ENCODE results near the gene DUSP22.

GRCh38 chr6:282867-283416, 9.3 kb upstream of the DUSP22 start:
- TF ChIP-seq POLR2A (IDR thresholded peaks at IDR 0.05): no peak
- TF ChIP-seq CTCF (IDR thresholded peaks at IDR 0.05): no peak
- TF ChIP-seq EP300 (IDR thresholded peaks at IDR 0.05): no peak

Data from suprapubic skin (tissue), 3 donors.